Measurements from ENCODE around the gene SBF2.
"Not testable (repeated sequence)": the region's sequence is repeated elsewhere in the genome, so short reads cannot be mapped to it uniquely, and the experiment has no call there.

The SBF2 gene

GRCh38 chr11:10029386-10030121 lies 264.5 kb downstream of the SBF2 start:
- in situ Hi-C loops (cut with MboI; ENCODE audit: low sequenced_read_pairs) = no loop called here

- in situ Hi-C loops (cut with MboI; ENCODE audit: low sequenced_read_pairs) = no loop called here
These were observed 267.5 kb downstream of the SBF2 start for GRCh38 chr11:10026514-10026913.

GRCh38 chr11:10023212-10023611 lies 270.8 kb downstream of the SBF2 start:
- in situ Hi-C loops (cut with MboI; ENCODE audit: low sequenced_read_pairs) = no loop called here

GRCh38 chr11:10022764-10023163 lies 271.3 kb downstream of the SBF2 start:
- in situ Hi-C loops (cut with MboI; ENCODE audit: low sequenced_read_pairs) = no loop called here

DNA sequence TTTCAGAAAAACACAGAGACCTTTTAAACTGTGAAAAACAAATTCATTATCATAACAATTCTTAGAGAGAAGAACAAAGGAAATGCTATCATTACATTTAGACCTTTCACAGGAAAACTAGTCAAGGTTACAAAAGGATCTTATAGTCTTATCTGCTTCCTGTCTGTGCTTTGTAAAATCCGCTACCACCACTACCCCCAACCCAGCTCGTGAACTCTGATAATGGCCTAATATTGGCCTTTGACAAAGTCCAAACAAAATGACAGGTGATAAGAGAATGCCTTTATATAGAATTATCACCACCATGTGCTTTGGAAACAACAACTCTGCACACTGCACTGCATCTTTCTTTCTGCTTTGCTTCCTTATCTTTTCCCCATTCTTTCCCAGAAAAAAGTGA lies 272.5 kb downstream of the SBF2 start:
- in situ Hi-C loops (cut with MboI; ENCODE audit: low sequenced_read_pairs) = no loop called here

DNA sequence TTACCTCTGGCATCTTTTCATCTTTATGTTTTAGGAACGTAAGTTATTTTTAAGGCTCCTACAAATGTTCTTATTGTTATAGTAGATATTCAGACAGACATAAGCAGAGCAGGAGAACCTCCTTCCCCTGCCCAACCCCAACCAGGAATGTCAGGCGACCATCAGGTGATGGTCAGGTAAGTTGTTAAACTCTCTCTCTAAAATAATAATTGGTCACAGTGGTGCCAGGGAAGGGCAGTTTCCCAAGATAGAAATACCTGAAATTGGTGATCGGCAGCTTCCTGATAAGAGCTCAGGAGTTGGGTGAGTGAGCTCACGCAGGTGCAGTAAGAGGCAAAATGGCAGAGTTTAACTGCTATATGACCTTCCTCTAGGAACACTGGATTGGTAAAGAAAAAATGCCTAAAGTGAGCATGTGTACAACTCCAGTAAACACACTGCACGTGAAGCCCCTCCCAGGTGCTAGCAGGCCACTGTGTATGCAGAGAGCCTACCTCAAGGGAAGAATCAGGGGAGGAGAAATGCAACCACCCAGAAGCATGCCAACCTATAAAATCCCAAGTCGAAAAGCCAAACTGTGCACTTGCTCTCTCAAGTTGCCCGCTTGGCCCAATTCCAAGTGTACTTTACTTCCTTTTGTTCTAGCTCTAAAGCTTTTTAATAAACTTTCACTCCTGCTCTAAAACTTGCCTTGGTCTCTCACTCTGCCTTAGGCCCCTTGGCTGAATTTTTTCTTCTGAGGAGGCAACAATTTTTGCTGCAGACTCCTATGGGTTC lies 273.9 kb downstream of the SBF2 start:
- in situ Hi-C loops (cut with MboI; ENCODE audit: low sequenced_read_pairs) = no loop called here

DNA sequence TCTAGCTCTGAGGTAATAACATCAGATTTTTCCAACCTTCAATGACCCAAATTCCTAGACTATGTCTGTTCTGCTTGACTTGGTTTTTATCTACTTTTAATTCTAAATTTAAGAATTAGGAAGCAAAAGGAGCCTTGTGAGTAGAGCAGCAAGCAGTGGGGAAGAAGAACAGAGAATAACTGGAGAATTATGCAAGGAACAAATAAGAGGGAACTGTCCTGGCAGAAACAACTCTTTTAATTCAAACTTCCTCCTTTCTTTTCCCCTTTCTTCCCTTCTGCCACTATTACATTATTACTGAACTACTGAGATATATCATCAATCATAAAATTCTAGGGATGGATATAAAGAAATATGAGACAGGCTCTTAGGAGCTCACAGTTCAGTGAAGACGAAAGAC lies 276.1 kb downstream of the SBF2 start:
- in situ Hi-C loops (cut with MboI; ENCODE audit: low sequenced_read_pairs) = no loop called here

DNA sequence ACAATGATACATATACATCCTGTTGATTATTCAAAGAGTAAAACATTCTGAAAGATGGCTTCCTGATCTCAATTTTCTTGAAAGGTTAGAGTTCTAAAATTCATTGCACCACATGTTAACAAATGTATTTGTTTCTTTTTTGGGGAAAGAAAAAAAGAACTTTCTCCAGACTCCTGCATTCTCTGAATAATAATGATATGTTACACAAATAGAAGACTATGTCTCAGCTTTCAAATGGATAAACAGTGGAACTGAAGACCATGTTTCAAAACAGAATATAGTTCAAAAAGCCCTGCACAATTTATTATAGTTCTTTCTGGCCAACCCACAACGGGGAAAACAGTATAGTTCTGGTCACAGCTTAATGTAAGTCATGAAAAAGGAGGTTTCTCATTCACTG lies 277.0 kb downstream of the SBF2 start:
- in situ Hi-C loops (cut with MboI; ENCODE audit: low sequenced_read_pairs) = no loop called here

DNA sequence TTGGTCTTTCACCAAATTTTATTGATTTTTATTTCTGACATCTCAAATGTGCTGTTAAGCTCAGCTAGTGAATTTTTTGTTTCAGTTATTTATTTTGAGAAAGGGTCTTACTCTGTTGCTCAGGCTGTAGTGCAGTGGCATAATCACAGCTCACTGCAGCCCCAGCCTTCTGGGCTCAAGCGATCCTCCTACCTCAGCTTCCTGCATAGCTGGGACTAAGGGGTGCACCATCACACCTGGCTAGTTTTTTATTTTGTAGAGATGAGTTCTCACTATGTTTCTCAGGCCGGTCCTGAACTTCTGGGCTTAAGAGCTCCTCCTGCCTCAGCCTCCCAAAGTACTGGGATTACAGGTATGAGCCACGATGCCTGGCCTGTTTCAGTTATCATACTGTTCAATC lies 282.0 kb downstream of the SBF2 start:
- in situ Hi-C loops (cut with MboI; ENCODE audit: low sequenced_read_pairs) = no loop called here

DNA sequence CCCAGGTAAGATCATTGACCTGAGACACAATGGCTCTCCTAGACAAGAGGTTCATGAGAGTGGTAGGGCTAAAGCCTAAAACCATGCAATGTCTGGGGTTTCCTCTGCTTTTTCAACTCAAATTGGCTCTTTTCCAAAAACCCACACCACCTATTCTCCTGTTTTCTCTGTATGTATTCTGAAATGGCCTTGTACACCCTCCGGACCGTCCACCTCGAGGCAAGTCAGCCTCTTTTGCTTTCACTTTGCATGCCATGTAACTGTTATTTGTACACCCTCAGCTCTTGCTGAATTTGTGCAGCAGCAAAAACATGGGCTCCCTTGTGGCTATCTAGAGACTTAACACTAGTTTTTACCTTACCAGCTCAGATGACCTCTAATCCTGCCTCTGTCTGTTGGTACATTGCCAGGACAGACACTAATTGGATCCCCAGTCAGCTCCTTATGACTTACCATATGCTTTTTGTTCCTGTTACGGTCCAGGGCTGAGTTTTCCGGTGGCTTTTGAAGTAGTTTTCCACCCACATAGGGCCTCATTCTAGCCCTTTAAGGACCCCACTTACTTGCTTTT lies 288.0 kb downstream of the SBF2 start:
- in situ Hi-C loops (cut with MboI; ENCODE audit: low sequenced_read_pairs) = no loop called here

- in situ Hi-C loops (cut with MboI; ENCODE audit: low sequenced_read_pairs) = no loop called here
These were observed 289.4 kb downstream of the SBF2 start for GRCh38 chr11:10004526-10005113.

DNA sequence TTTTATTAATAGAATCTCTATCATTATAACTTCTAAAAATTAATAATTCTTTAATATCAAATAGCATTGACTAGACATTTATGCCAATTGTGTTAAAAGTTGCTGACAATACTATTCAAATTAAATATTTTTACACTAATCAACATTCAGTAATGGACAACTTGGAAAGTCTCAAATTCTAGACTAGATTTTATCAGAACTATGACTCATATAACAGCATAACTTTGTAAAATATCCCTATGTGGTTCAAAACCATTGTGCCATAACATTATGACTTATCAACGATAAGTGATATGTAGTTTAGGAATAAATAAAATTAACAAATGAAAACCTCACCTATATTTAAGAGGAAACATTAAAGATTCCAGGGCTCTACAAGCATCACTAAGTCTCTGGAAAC lies 291.8 kb downstream of the SBF2 start:
- in situ Hi-C loops (cut with MboI; ENCODE audit: low sequenced_read_pairs) = no loop called here

- in situ Hi-C loops (cut with MboI; ENCODE audit: low sequenced_read_pairs) = no loop called here
These were observed 301.7 kb downstream of the SBF2 start for GRCh38 chr11:9992306-9992705.

GRCh38 chr11:9990221-9990973 lies 303.6 kb downstream of the SBF2 start:
- in situ Hi-C loops (cut with MboI; ENCODE audit: low sequenced_read_pairs) = no loop called here

GRCh38 chr11:9987303-9987702 lies 306.7 kb downstream of the SBF2 start:
- in situ Hi-C loops (cut with MboI; ENCODE audit: low sequenced_read_pairs) = not testable (repeated sequence)

- in situ Hi-C loops (cut with MboI; ENCODE audit: low sequenced_read_pairs) = no loop called here
These were observed 311.0 kb downstream of the SBF2 start for GRCh38 chr11:9982796-9983579.

- in situ Hi-C loops (cut with MboI; ENCODE audit: low sequenced_read_pairs) = no loop called here
These were observed 311.8 kb downstream of the SBF2 start for GRCh38 chr11:9982127-9982795.

DNA sequence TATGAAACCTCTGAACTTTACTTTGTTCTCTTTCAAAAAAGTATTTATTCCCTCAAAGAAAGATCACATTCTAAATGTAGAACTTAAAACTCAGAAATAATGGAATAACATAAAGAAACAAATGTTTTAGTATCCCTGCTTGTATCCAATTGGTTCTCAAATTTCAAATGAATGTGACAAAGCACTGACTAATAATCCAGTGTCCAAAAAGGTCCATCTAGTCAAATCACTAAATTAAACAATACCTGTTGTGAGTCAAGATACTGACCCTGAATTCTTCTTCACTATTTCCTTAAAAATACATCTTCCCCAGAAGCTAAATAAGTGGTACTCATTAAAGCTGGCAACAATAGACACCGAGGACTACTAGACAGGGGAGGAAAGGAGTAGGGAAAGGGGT lies 313.1 kb downstream of the SBF2 start:
- in situ Hi-C loops (cut with MboI; ENCODE audit: low sequenced_read_pairs) = no loop called here

DNA sequence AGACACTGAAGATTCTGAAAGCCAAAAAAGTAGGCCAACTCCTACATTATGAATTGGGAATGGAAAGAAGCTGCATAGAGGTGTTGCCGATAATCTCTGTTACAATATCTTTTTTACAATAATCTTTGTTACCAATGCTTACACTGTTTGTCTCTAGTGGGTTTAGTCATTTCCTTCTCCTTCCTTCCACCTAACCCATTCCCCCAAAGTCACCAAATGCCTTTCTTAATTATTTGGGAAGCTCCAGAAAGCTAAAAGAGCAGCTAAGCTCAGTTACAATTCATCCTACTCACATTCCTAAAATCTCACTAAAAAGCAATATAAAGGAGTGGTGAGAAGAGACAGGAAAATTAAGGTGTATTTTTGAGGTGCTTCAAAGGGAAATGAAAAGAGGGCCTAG lies 316.5 kb downstream of the SBF2 start:
- in situ Hi-C loops (cut with MboI; ENCODE audit: low sequenced_read_pairs) = no loop called here

DNA sequence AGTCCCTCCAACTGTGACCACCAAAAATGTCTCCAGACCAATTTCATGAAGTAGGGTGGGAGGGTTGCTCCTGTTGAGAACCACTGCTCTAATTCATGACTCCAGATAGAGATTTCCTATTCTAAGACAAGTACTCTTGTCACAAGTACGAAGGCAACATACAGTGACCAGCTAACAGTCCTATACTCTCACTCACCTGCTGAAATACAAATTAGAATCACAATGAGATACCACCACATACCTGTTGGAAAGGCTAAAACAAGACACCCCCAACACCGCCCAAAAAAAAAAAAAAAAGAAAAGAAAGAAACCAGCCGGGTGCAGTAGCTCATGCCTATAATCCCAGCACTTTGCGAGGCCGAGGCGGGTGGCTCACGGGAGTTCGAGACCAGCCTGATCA lies 319.6 kb downstream of the SBF2 start:
- in situ Hi-C loops (cut with MboI; ENCODE audit: low sequenced_read_pairs) = no loop called here
